SK-N-SH (cell line): ENCODE results near the gene SLC51A. TPM values are rescaled to one million over a fixed set of nuclear protein-coding genes. Genes with fewer than 3 reads are reported as not detected.

Experiments used
- CTCF ChIA-PET: fragments of 300-600, 350-600 bp; formaldehyde crosslinking; extraction: SDS; loops from one replicate; lab custom pipeline; 2021; lab: Yijun Ruan, JAX
- POLR2A ChIA-PET: fragments of 350-600 bp; sonication (Branson Sonifier 250); formaldehyde crosslinking; extraction: SDS; loops from one replicate; lab custom pipeline; 2020; ENCODE audit warnings: antibody characterized with exemption, inconsistent platforms; lab: Yijun Ruan, JAX
- DNase-seq: peaks from one replicate; pipeline ENCODE4 v3.0.0; 2012
- H2AFZ ChIP-seq: fragments of 200-600 bp; sonication (generic); 2 replicates; pipeline ENCODE4 v1.8.1; 2016; ENCODE audit warnings: antibody characterized with exemption, mild to moderate bottlenecking, low read depth
- H3F3A ChIP-seq: fragments of 200-600 bp; sonication (generic); replicated peaks from 2 replicates; pipeline ENCODE3; 2016; ENCODE audit warnings: antibody characterized with exemption, mild to moderate bottlenecking; ENCODE audit not compliant: insufficient read depth
- H3K27ac ChIP-seq, 2 experiments: fragments of 200-500 bp in 1 of 2; fragments of 200-600 bp in 1 of 2; sonication (Bioruptor generic) in 1 of 2; sonication (generic), shearing (Covaris generic) in 1 of 2; 2 replicates each; pipeline versions ENCODE4 v1.5.1 to v1.6.1; 2014 to 2016; ENCODE audit warnings: low read depth in 2 of 2, inconsistent platforms in 1 of 2, low read length in 1 of 2, mild to moderate bottlenecking in 1 of 2, mixed read lengths in 1 of 2
- H3K27me3 ChIP-seq: fragments of 200-600 bp; sonication (generic), shearing (Covaris generic); 2 replicates; pipeline ENCODE4 v1.6.1; 2016; ENCODE audit warnings: mixed run types; ENCODE audit not compliant: insufficient read depth
- H3K36me3 ChIP-seq, 2 experiments: fragments of 200-500 bp in 1 of 2; fragments of 200-600 bp in 1 of 2; sonication (Bioruptor generic) in 1 of 2; sonication (generic) in 1 of 2; replicated peaks in 1 of 2; 2 replicates each; pipeline versions ENCODE3 to v1.5.1; 2014 to 2016; ENCODE audit warnings: low read length in 1 of 2, mild to moderate bottlenecking in 1 of 2; ENCODE audit not compliant: insufficient read depth in 2 of 2, control insufficient read depth in 1 of 2
- H3K4me1 ChIP-seq, 2 experiments: fragments of 200-500 bp in 1 of 2; fragments of 200-600 bp in 1 of 2; sonication (Bioruptor generic) in 1 of 2; sonication (generic), shearing (Covaris generic) in 1 of 2; 2 replicates each; pipeline versions ENCODE4 v1.5.1 to v1.6.1; 2014 to 2016; ENCODE audit warnings: low read depth in 1 of 2, low read length in 1 of 2, mixed run types in 1 of 2; ENCODE audit not compliant: insufficient read depth in 2 of 2, control insufficient read depth in 1 of 2
- H3K4me2 ChIP-seq: fragments of 200-600 bp; sonication (generic), shearing (Covaris generic); 2 replicates; pipeline ENCODE4 v1.6.1; 2017; ENCODE audit warnings: mixed run types
- H3K4me3 ChIP-seq, 2 experiments: fragments of 200-500 bp in 1 of 2; fragments of 200-600 bp in 1 of 2; sonication (Bioruptor generic) in 1 of 2; sonication (generic), shearing (Covaris generic) in 1 of 2; 2 replicates each; pipeline versions ENCODE4 v1.5.1 to v1.8.1; 2014 to 2016; ENCODE audit warnings: low read depth in 2 of 2, inconsistent platforms in 1 of 2, low read length in 1 of 2, mild to moderate bottlenecking in 1 of 2, mixed read lengths in 1 of 2, moderate library complexity in 1 of 2
- H3K79me2 ChIP-seq: fragments of 200-600 bp; sonication (generic); 2 replicates; pipeline ENCODE4 v1.8.1; 2017; ENCODE audit warnings: mild to moderate bottlenecking; ENCODE audit not compliant: insufficient read depth
- H3K9ac ChIP-seq: fragments of 200-600 bp; sonication (generic); 2 replicates; pipeline ENCODE4 v1.6.1; 2017; ENCODE audit warnings: mixed run types
- H3K9me2 ChIP-seq: fragments of 200-600 bp; sonication (generic); 2 replicates; pipeline ENCODE4 v1.6.1; 2017; ENCODE audit warnings: mixed run types
- H3K9me3 ChIP-seq: fragments of 200-600 bp; sonication (generic); 2 replicates; pipeline ENCODE4 v1.6.1; 2017; ENCODE audit warnings: mixed run types, mild to moderate bottlenecking, moderate library complexity
- H4K20me1 ChIP-seq: fragments of 200-600 bp; sonication (generic); 2 replicates; pipeline ENCODE4 v1.6.1; 2017; ENCODE audit warnings: mild to moderate bottlenecking, mixed run types; ENCODE audit not compliant: insufficient read depth
- CHD2 ChIP-seq: fragments of 150-350 bp; IDR thresholded peaks from 2 replicates; pipeline ENCODE4 v1.6.1; 2018; ENCODE audit warnings: low read length; ENCODE audit not compliant: partially characterized antibody
- ELF1 ChIP-seq: IDR thresholded peaks from 2 replicates; pipeline ENCODE4 v1.4.0; 2012
- EP300 ChIP-seq, 2 experiments: IDR thresholded peaks; 2 replicates each; pipeline versions ENCODE4 v1.4.0 to v1.6.1; 2012; ENCODE audit warnings: borderline replicate concordance in 1 of 2, low read depth in 1 of 2, low read length in 1 of 2
- FOSL2 ChIP-seq: IDR thresholded peaks from 2 replicates; pipeline ENCODE4 v1.4.0; 2012; ENCODE audit warnings: low read depth, mild to moderate bottlenecking, moderate library complexity, borderline replicate concordance
- GABPA ChIP-seq: IDR thresholded peaks from 2 replicates; pipeline ENCODE4 v1.4.0; 2012; ENCODE audit warnings: low read depth, mild to moderate bottlenecking
- JUND ChIP-seq: IDR thresholded peaks from 2 replicates; pipeline ENCODE4 v1.4.0; 2012
- MXI1 ChIP-seq: IDR thresholded peaks from 2 replicates; pipeline ENCODE4 v1.6.1; 2012; ENCODE audit warnings: mild to moderate bottlenecking, low read depth, low read length, improper control_type of control experiment
- NRF1 ChIP-seq: IDR thresholded peaks from 2 replicates; pipeline ENCODE4 v1.6.1; 2012; ENCODE audit warnings: low read depth, mild to moderate bottlenecking, low read length
- POLR2AphosphoS5 ChIP-seq: IDR thresholded peaks from 2 replicates; pipeline ENCODE4 v1.6.1; 2012; ENCODE audit warnings: low read depth, low read length
- RAD21 ChIP-seq: IDR thresholded peaks from 2 replicates; pipeline ENCODE4 v1.6.1; 2012; ENCODE audit warnings: mild to moderate bottlenecking, low read length
- RCOR1 ChIP-seq: fragments of 150-350 bp; IDR thresholded peaks from 2 replicates; pipeline ENCODE4 v1.6.1; 2017; ENCODE audit warnings: antibody characterized with exemption, low read length
- RFX5 ChIP-seq: IDR thresholded peaks from 2 replicates; pipeline ENCODE4 v1.6.1; 2012; ENCODE audit warnings: mild to moderate bottlenecking, improper control_type of control experiment, low read length
- RXRA ChIP-seq: IDR thresholded peaks from 2 replicates; pipeline ENCODE4 v1.4.0; 2012; ENCODE audit warnings: low read depth, mild to moderate bottlenecking, borderline replicate concordance
- YY1 ChIP-seq: IDR thresholded peaks from 2 replicates; pipeline ENCODE4 v1.4.0; 2012; ENCODE audit warnings: low read depth, mild to moderate bottlenecking
- WGBS: methylation state at CpG from one replicate; pipeline ENCODE4 v1.1.6; 2017; ENCODE audit warnings: low lambda C conversion rate; 5-methylcytosine and 5-hydroxymethylcytosine counted together
- polyA plus RNA-seq, 3 experiments: library from polyadenylated mRNA; depleted of rRNA; stranded (reverse); fragments of >200 nt; gene quantifications; 2 replicates each; pipeline ENCODE4 v1.2.3, GENCODE V29; 2012
- TF ChIP-seq, protein P1 (sequence below): fragments of 150-350 bp; IDR thresholded peaks from 2 replicates; pipeline ENCODE4 v1.6.1; 2017; ENCODE audit warnings: antibody characterized with exemption, low read length, low read depth, borderline replicate concordance
- TF ChIP-seq, protein P2 (sequence below): IDR thresholded peaks from 2 replicates; pipeline ENCODE4 v1.4.0; 2012; ENCODE audit warnings: low read depth, borderline replicate concordance
- TF ChIP-seq, protein P3 (sequence below): IDR thresholded peaks from 2 replicates; pipeline ENCODE4 v1.4.0; 2012; ENCODE audit warnings: low read depth, borderline replicate concordance
- TF ChIP-seq, protein P4 (sequence below): IDR thresholded peaks from 2 replicates; pipeline ENCODE4 v1.4.0; 2012; ENCODE audit warnings: low read depth
- TF ChIP-seq, protein P5 (sequence below): fragments of 150-350 bp; IDR thresholded peaks from 2 replicates; pipeline ENCODE4 v1.6.1; 2016; ENCODE audit warnings: mild to moderate bottlenecking, low read depth, low read length
- TF ChIP-seq, protein P6 (sequence below): IDR thresholded peaks from 2 replicates; pipeline ENCODE4; 2012

Gene SLC51A
- polyA plus RNA-seq, 1 of the 3 experiments (the other 2 are of a cell fraction) = not detected

DNA sequence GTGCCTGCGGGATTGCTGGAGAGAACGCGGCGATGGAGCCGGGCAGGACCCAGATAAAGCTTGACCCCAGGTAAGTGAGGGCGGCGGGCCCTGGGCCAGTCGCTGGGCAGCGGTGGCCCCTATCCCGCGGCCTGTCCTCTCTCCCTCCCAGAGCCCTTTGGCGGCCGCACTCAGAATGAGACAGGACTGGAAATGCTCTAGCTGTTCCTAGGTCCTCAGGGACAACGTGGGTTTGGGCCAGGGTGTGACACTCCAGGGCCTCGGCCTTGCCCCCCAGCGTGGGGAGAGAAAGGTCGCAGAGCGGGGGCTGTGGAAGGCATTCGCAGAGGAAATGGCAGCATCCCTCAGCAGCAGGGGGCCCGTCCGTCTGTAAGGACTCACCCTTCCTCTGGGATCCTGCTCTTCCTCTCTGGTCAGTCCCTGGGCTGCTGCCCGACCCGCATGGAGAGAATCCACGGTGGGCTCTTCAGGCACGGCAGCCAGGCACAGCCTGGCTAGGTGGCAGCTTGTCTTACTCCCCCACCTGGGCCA is 412 bp downstream of the SLC51A start:
- H2AFZ ChIP-seq = no peak overlapping the region
- no peak overlapping the region for H3K4me3 ChIP-seq
- no peaks in the 10 kb centered on the region for H3K9me2 ChIP-seq
- no peak overlapping the region for H3K4me2 ChIP-seq
- H3K36me3 ChIP-seq = no peaks in the 10 kb centered on the region
- DNase-seq = no peak
- H3K9me3 ChIP-seq = no peaks in the 10 kb centered on the region
- TF ChIP-seq RCOR1 = no peak
- TF ChIP-seq JUND = no peak
- TF ChIP-seq, protein P1, sequence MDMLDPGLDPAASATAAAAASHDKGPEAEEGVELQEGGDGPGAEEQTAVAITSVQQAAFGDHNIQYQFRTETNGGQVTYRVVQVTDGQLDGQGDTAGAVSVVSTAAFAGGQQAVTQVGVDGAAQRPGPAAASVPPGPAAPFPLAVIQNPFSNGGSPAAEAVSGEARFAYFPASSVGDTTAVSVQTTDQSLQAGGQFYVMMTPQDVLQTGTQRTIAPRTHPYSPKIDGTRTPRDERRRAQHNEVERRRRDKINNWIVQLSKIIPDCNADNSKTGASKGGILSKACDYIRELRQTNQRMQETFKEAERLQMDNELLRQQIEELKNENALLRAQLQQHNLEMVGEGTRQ = no peak
- TF ChIP-seq POLR2AphosphoS5 = no peak
- no peak for TF ChIP-seq ELF1
- TF ChIP-seq, protein P2, sequence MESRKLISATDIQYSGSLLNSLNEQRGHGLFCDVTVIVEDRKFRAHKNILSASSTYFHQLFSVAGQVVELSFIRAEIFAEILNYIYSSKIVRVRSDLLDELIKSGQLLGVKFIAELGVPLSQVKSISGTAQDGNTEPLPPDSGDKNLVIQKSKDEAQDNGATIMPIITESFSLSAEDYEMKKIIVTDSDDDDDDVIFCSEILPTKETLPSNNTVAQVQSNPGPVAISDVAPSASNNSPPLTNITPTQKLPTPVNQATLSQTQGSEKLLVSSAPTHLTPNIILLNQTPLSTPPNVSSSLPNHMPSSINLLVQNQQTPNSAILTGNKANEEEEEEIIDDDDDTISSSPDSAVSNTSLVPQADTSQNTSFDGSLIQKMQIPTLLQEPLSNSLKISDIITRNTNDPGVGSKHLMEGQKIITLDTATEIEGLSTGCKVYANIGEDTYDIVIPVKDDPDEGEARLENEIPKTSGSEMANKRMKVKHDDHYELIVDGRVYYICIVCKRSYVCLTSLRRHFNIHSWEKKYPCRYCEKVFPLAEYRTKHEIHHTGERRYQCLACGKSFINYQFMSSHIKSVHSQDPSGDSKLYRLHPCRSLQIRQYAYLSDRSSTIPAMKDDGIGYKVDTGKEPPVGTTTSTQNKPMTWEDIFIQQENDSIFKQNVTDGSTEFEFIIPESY = no peak
- TF ChIP-seq, protein P3, sequence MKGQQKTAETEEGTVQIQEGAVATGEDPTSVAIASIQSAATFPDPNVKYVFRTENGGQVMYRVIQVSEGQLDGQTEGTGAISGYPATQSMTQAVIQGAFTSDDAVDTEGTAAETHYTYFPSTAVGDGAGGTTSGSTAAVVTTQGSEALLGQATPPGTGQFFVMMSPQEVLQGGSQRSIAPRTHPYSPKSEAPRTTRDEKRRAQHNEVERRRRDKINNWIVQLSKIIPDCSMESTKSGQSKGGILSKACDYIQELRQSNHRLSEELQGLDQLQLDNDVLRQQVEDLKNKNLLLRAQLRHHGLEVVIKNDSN = no peak
- no peak for TF ChIP-seq FOSL2
- TF ChIP-seq, protein P4, sequence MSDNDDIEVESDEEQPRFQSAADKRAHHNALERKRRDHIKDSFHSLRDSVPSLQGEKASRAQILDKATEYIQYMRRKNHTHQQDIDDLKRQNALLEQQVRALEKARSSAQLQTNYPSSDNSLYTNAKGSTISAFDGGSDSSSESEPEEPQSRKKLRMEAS = no peak
- CTCF ChIA-PET = no interaction called here
- no peaks in the 10 kb centered on the region for H3K79me2 ChIP-seq
- H3K9ac ChIP-seq = no peak overlapping the region
- no peaks in the 10 kb centered on the region for H3F3A ChIP-seq
- no peak overlapping the region for H3K27ac ChIP-seq
- H4K20me1 ChIP-seq = no peaks in the 10 kb centered on the region
- POLR2A ChIA-PET = no interaction called here
- no peaks in the 10 kb centered on the region for H3K27me3 ChIP-seq
- peaks cover 0 to 17% of the 10 kb centered on the region in 2 experiments; a peak in 1 of 4 replicates for H3K4me1 ChIP-seq
- 90% methylated on average over 11 of the region's 25 CpGs for WGBS

DNA sequence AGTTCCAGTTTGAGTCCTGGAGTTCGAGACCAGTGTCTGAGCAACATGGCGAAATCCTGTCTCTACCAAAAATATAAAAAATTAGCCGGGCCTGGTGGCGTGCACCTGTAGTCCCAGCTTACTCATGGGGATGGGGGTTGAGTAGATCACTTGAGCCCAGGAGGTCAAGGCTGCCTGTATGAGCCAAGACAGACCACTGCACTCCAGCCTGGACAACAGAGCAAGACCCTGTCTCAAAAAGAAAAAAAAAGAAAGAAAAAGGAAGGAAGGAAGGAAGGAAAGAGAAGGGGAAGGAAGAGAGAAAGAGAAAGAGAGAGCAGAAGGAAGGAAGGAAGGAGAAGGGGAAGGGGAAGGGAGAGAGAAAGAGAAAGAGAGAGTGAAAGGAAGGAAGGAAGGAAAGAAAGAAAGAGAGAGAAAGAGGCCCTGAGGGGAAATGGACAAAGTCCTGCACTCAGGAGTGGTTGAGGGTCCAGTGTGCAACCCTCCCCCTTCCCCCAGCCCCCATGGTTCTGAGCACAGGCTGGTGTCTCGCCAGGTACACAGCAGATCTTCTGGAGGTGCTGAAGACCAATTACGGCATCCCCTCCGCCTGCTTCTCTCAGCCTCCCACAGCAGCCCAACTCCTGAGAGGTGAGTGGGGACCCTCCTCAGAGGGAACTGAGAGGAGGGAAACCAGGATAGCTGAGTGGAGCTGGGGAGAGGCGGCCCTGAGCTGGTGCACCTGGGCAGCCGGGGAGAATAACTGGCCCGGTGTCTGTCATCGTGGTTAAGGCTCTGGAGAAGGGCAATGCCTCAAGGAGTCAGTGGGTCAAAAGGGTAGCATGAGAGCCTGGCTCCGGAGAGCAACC is 1.2 kb downstream of the SLC51A start:
- no peak for DNase-seq
- Histone ChIP-seq H3K36me3 (no peaks in the 10 kb centered on the region), H3K9me3 (no peaks in the 10 kb centered on the region), H3K4me1 (peaks cover 0 to 17% of the 10 kb centered on the region in 2 experiments; a peak in 1 of 4 replicates), H3K4me3 (no peak overlapping the region), H3K9me2 (no peaks in the 10 kb centered on the region), H3K27ac (no peak overlapping the region), H3K79me2 (no peaks in the 10 kb centered on the region), H2AFZ (no peak overlapping the region), H3K4me2 (no peak overlapping the region), H3F3A (no peaks in the 10 kb centered on the region), H3K27me3 (no peaks in the 10 kb centered on the region), H4K20me1 (no peaks in the 10 kb centered on the region), H3K9ac (no peak overlapping the region)
- POLR2A ChIA-PET = no interaction called here
- WGBS = 91% methylated on average over 11 of the region's 12 CpGs
- CTCF ChIA-PET = interaction anchor here (1.0 to 2.3 kb wide), 2 partner anchors 21 to 320 kb away, joined by 3 to 9 read pairs; no protein-coding TSS in a partner anchor
- TF ChIP-seq RXRA = no peak
- TF ChIP-seq, protein P5, sequence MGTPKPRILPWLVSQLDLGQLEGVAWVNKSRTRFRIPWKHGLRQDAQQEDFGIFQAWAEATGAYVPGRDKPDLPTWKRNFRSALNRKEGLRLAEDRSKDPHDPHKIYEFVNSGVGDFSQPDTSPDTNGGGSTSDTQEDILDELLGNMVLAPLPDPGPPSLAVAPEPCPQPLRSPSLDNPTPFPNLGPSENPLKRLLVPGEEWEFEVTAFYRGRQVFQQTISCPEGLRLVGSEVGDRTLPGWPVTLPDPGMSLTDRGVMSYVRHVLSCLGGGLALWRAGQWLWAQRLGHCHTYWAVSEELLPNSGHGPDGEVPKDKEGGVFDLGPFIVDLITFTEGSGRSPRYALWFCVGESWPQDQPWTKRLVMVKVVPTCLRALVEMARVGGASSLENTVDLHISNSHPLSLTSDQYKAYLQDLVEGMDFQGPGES = no peak
- no peak for TF ChIP-seq YY1
- no peak for TF ChIP-seq GABPA
- TF ChIP-seq, protein P3 = no peak
- no peak for TF ChIP-seq NRF1
- TF ChIP-seq EP300 (IDR thresholded peaks at IDR 0.05; ENCODE audit: borderline replicate concordance in 1 of 2, low read depth in 1 of 2, low read length in 1 of 2) = no peak
- TF ChIP-seq, protein P6, sequence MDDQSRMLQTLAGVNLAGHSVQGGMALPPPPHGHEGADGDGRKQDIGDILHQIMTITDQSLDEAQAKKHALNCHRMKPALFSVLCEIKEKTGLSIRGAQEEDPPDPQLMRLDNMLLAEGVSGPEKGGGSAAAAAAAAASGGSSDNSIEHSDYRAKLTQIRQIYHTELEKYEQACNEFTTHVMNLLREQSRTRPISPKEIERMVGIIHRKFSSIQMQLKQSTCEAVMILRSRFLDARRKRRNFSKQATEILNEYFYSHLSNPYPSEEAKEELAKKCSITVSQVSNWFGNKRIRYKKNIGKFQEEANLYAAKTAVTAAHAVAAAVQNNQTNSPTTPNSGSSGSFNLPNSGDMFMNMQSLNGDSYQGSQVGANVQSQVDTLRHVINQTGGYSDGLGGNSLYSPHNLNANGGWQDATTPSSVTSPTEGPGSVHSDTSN = no peak
- TF ChIP-seq RFX5 = no peak
- TF ChIP-seq RAD21 = no peak
- no peak for TF ChIP-seq CHD2
- TF ChIP-seq MXI1 = no peak
